ENCODE measurements around the gene USP37.
"Not testable (repeated sequence)": the region's sequence is repeated elsewhere in the genome, so short reads cannot be mapped to it uniquely, and the experiment has no call there.

- TF ChIP-seq, protein P1, sequence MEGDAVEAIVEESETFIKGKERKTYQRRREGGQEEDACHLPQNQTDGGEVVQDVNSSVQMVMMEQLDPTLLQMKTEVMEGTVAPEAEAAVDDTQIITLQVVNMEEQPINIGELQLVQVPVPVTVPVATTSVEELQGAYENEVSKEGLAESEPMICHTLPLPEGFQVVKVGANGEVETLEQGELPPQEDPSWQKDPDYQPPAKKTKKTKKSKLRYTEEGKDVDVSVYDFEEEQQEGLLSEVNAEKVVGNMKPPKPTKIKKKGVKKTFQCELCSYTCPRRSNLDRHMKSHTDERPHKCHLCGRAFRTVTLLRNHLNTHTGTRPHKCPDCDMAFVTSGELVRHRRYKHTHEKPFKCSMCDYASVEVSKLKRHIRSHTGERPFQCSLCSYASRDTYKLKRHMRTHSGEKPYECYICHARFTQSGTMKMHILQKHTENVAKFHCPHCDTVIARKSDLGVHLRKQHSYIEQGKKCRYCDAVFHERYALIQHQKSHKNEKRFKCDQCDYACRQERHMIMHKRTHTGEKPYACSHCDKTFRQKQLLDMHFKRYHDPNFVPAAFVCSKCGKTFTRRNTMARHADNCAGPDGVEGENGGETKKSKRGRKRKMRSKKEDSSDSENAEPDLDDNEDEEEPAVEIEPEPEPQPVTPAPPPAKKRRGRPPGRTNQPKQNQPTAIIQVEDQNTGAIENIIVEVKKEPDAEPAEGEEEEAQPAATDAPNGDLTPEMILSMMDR (IDR thresholded peaks at IDR 0.05; ENCODE audit: low read length): not testable (repeated sequence)
- not testable (repeated sequence) for TF ChIP-seq EZH2 (IDR thresholded peaks at IDR 0.05; ENCODE audit: borderline replicate concordance, low read length)
These were observed 13.9 kb downstream of the USP37 start for GRCh38 chr2:218554225-218554624.

Data from OCI-LY1 (cell line).